ENCODE measurements around the gene UPF1. TPM values are rescaled to one million over a fixed set of nuclear protein-coding genes. Genes with fewer than 3 reads are reported as not detected.

Gene UPF1
- total RNA-seq, 1 experiment from 2014 or later = 78.8 TPM

DNA sequence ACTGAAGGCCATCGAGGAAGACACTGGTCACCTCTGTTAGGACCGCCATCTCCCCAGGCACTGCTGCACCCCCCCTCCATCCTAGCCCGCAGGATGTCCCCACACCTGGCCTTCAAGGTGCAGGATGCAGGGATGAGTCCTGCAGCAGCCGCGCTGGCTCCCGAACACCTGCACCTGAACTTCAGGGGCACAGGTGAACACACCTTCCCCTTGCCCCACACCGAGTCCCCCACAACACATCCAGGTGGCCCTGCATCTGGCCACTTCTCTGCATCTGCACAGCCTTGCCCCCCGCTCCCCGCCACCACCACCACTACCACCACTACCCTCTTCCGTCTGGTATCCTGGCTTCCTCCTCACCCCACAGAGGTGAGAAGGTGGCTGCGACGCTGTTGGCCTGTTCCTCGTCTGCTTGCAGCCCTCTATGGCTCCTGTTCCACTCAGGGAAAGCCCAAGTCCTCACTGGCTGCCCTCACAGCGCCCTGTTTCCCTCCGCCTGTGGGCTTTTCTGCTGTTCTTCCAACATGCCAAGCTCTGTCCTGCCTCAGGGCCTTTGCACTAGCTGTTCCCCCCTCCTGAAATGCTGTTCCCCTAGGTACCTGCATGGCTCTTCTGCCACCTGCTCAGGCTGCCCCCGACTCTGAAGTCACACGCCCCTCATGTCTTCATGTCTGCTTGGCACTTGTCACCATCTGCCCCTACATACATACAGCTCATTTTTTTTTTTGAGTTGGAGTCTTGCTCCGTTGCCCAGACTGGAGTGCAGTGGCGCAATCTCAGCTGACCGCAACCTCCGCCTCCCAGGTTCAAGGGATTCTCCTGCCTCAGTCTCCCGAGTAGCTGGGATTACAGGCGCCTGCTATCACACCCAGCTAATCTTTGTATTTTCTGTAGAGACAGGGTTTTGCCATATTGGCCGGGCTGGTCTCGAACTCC is 65.6 kb downstream of the UPF1 start:
- no peak for TF ChIP-seq EZH2 (IDR thresholded peaks at IDR 0.05; ENCODE audit: low read depth)
- TF ChIP-seq, protein P1, sequence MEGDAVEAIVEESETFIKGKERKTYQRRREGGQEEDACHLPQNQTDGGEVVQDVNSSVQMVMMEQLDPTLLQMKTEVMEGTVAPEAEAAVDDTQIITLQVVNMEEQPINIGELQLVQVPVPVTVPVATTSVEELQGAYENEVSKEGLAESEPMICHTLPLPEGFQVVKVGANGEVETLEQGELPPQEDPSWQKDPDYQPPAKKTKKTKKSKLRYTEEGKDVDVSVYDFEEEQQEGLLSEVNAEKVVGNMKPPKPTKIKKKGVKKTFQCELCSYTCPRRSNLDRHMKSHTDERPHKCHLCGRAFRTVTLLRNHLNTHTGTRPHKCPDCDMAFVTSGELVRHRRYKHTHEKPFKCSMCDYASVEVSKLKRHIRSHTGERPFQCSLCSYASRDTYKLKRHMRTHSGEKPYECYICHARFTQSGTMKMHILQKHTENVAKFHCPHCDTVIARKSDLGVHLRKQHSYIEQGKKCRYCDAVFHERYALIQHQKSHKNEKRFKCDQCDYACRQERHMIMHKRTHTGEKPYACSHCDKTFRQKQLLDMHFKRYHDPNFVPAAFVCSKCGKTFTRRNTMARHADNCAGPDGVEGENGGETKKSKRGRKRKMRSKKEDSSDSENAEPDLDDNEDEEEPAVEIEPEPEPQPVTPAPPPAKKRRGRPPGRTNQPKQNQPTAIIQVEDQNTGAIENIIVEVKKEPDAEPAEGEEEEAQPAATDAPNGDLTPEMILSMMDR (conservative IDR thresholded peaks at IDR 0.05) = no peak
- Histone ChIP-seq H4K20me1 (ENCODE audit: insufficient read depth) (peaks cover 12% of the 10 kb centered on the region), H3K27me3 (ENCODE audit: insufficient read depth, low read depth) (no peaks in the 10 kb centered on the region), H3K9me2 (ENCODE audit: insufficient read depth) (no peaks in the 10 kb centered on the region), H3K79me2 (ENCODE audit: low read depth) (no peaks in the 10 kb centered on the region), H3K27ac (no peak overlapping the region), H2AFZ (no peak overlapping the region), H3K4me2 (no peak overlapping the region), H3K9me3 (ENCODE audit: insufficient read depth, low read depth) (no peaks in the 10 kb centered on the region), H3K4me1 (replicated peaks; ENCODE audit: insufficient read depth) (no peaks in the 10 kb centered on the region), H3K4me3 (no peak overlapping the region), H3K36me3 (ENCODE audit: low read depth) (peaks cover 12% of the 10 kb centered on the region), H3F3A (ENCODE audit: insufficient read depth, low read depth) (peaks cover 37% of the 10 kb centered on the region)
- POLR2A ChIA-PET (ENCODE audit: unreplicated experiment) = no interaction called here
- CTCF ChIA-PET = no interaction called here
- BruUV-seq (replicated peaks) = no TSS peak
- no peak for DNase-seq
- intact Hi-C loops (cut with micrococcal nuclease; ENCODE audit: unreplicated experiment) = no loop called here

DNA sequence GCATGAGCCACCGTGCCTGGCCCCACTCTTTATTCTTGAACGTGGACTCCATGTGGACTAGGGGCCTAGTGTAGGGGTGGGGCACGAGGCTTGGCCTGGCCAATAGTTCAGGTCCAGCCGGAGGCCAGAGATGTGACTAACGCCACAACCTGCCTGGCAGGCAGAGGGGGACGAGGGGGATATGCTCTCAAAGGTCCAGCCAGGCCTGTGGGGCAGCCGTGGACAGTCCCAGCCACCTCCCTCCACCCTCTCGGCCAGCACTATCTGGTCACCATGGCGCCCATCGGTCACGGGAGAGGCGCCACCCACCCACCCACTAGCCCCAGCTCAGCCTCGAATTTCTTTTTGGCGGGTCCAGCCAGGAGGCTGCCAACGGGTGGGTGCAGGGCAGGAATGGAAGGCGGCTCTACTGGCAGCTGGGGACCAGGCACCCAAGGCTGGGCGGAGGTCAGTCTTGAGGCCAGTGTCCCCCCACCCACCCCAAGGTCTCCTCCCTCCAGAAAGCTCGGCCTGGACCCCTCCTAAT is 66.4 kb downstream of the UPF1 start:
- H3K27me3 ChIP-seq (ENCODE audit: insufficient read depth, low read depth) = no peaks in the 10 kb centered on the region
- CTCF ChIA-PET = no interaction called here
- no peaks in the 10 kb centered on the region for H3K9me3 ChIP-seq (ENCODE audit: insufficient read depth, low read depth)
- no peaks in the 10 kb centered on the region for H3K79me2 ChIP-seq (ENCODE audit: low read depth)
- H3K36me3 ChIP-seq (ENCODE audit: low read depth) = peaks cover 12% of the 10 kb centered on the region
- intact Hi-C loops (cut with micrococcal nuclease; ENCODE audit: unreplicated experiment) = no loop called here
- TF ChIP-seq EZH2 (IDR thresholded peaks at IDR 0.05; ENCODE audit: low read depth) = no peak
- TF ChIP-seq, protein P1 (conservative IDR thresholded peaks at IDR 0.05) = no peak
- H3K4me3 ChIP-seq = no peak overlapping the region
- peak in 1 of 2 experiments; percentile 60 for DNase-seq
- H4K20me1 ChIP-seq (ENCODE audit: insufficient read depth) = peaks cover 12% of the 10 kb centered on the region
- POLR2A ChIA-PET (ENCODE audit: unreplicated experiment) = interaction anchor here (0.5 kb wide), 1 partner anchor 52 kb away, joined by 18 read pairs; no protein-coding TSS in a partner anchor
- H3K4me1 ChIP-seq (replicated peaks; ENCODE audit: insufficient read depth) = no peaks in the 10 kb centered on the region
- BruUV-seq (replicated peaks) = no TSS peak
- no peak overlapping the region for H3K4me2 ChIP-seq
- peaks cover 37% of the 10 kb centered on the region for H3F3A ChIP-seq (ENCODE audit: insufficient read depth, low read depth)
- H3K27ac ChIP-seq = no peak overlapping the region
- no peak overlapping the region for H2AFZ ChIP-seq
- no peaks in the 10 kb centered on the region for H3K9me2 ChIP-seq (ENCODE audit: insufficient read depth)

DNA sequence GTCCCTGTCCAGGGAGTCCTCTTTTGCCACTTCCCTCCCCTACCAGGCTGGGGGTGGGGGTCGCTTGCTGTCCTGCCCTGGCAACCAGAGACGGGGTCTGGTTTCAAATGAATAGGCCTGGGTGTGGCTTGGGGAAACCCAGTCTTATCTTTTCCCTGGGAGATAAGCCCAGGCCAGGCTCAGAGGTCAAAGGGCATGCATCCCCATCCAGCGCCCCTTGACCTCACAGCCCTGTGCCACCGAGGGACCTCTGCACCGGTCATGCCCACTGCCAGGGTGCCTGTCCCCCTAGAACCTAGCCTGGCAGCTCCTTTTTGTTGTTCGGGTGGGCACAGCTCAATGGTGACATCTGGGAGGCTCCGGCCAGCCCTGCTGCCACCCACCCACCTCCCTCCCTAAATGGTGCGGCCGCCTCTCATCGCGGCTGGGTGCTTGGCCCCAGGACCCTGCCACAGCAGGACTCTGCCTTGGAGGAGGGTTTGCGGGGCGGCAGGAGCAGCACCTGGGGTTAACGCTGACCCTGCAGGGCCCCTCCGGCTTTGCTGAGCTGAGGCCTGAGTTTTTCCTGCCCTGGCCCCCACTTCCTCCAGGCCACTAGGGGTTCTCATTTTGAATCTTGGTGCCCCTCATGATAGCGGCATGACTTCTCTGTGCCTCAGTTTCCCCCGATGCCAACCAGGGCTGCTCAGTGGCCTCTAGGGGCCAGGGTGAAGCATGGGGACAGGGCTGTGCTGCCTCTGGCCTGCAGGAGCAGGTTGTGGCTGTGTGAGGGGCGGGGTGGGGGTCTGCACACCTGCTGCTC is 67.0 kb downstream of the UPF1 start:
- H3K27me3 ChIP-seq (ENCODE audit: insufficient read depth, low read depth) = no peaks in the 10 kb centered on the region
- BruUV-seq (replicated peaks) = no TSS peak

More for the DNA sequence above, 67.0 kb downstream of the UPF1 start:
- Histone ChIP-seq H3K4me3 (no peak overlapping the region), H3F3A (ENCODE audit: insufficient read depth, low read depth) (peaks cover 37% of the 10 kb centered on the region), H3K9me2 (ENCODE audit: insufficient read depth) (no peaks in the 10 kb centered on the region), H3K4me2 (no peak overlapping the region), H2AFZ (no peak overlapping the region), H3K36me3 (ENCODE audit: low read depth) (peaks cover 15% of the 10 kb centered on the region), H3K79me2 (ENCODE audit: low read depth) (no peaks in the 10 kb centered on the region), H3K9me3 (ENCODE audit: insufficient read depth, low read depth) (no peaks in the 10 kb centered on the region), H3K27ac (no peak overlapping the region), H4K20me1 (ENCODE audit: insufficient read depth) (peaks cover 12% of the 10 kb centered on the region), H3K4me1 (replicated peaks; ENCODE audit: insufficient read depth) (no peaks in the 10 kb centered on the region)
- TF ChIP-seq EZH2 (IDR thresholded peaks at IDR 0.05; ENCODE audit: low read depth) = no peak
- TF ChIP-seq, protein P1 (conservative IDR thresholded peaks at IDR 0.05) = no peak
- DNase-seq = no peak
- POLR2A ChIA-PET (ENCODE audit: unreplicated experiment) = interaction anchor here (0.5 kb wide), 1 partner anchor 52 kb away, joined by 18 read pairs; no protein-coding TSS in a partner anchor
- intact Hi-C loops (cut with micrococcal nuclease; ENCODE audit: unreplicated experiment) = no loop called here
- CTCF ChIA-PET = no interaction called here
